Mesothelial cell of epicardium (in vitro differentiated cells): ENCODE results near the gene WSCD2. TPM values are rescaled to one million over a fixed set of nuclear protein-coding genes. Genes with fewer than 3 reads are reported as not detected.

Experiments
- DNase-seq, 2 experiments: peaks; one replicate each; pipeline ENCODE4 v3.0.0; 2021; ENCODE audit warnings: low spot score in 2 of 2; ENCODE audit not compliant: unreplicated experiment in 2 of 2
- H3K27ac Mint-ChIP-seq: 2 replicates; pipeline ENCODE4 v1.8.0; 2021; ENCODE audit warnings: mixed read lengths
- H3K27me3 Mint-ChIP-seq: 2 replicates; pipeline ENCODE4 v1.8.0; 2021; ENCODE audit warnings: low read depth, mixed read lengths
- H3K36me3 Mint-ChIP-seq: 2 replicates; pipeline ENCODE4 v1.8.0; 2021; ENCODE audit warnings: mixed read lengths
- H3K4me1 Mint-ChIP-seq: 2 replicates; pipeline ENCODE4 v1.8.0; 2021; ENCODE audit warnings: mixed read lengths
- H3K4me3 Mint-ChIP-seq: 2 replicates; pipeline ENCODE4 v1.8.0; 2021; ENCODE audit warnings: mild to moderate bottlenecking, moderate library complexity, mixed read lengths
- H3K9me3 Mint-ChIP-seq: 2 replicates; pipeline ENCODE4 v1.8.0; 2021; ENCODE audit warnings: mixed read lengths
- total RNA-seq: library from RNA; stranded (reverse); gene quantifications from 3 replicates; pipeline ENCODE4 v1.2.1, GENCODE V29; 2021
- TF ChIP-seq, protein P1 (sequence below): fragments of 200-600 bp; sonication (generic); IDR thresholded peaks from one replicate; pipeline ENCODE4 v1.5.0; 2021; ENCODE audit warnings: antibody characterized with exemption; ENCODE audit not compliant: unreplicated experiment

WSCD2 gene
- total RNA-seq, 1 donor from 2014 or later = 0.13 TPM

DNA sequence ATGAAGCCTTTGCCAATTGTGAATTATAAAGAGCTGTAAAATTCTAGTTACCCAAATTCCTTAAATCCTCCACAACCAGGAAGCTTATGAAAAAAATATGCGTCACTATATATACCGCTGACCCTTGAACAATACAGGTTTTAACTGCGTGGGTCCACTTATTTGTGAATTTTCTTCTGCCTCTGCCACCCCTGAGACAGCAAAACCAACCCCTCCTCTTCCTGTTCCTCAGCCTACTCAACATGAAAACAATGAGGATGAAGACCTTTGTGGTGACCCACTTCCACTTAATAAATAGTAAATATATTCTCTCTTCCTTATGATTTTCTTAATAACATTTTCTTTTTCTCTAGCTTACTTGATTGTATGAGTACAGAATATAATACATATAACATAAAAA is 167.9 kb downstream of the WSCD2 start:
- no peaks in the 10 kb centered on the region for H3K36me3 Mint-ChIP-seq
- H3K4me3 Mint-ChIP-seq = no peak overlapping the region
- DNase-seq = no peak
- TF ChIP-seq, protein P1, sequence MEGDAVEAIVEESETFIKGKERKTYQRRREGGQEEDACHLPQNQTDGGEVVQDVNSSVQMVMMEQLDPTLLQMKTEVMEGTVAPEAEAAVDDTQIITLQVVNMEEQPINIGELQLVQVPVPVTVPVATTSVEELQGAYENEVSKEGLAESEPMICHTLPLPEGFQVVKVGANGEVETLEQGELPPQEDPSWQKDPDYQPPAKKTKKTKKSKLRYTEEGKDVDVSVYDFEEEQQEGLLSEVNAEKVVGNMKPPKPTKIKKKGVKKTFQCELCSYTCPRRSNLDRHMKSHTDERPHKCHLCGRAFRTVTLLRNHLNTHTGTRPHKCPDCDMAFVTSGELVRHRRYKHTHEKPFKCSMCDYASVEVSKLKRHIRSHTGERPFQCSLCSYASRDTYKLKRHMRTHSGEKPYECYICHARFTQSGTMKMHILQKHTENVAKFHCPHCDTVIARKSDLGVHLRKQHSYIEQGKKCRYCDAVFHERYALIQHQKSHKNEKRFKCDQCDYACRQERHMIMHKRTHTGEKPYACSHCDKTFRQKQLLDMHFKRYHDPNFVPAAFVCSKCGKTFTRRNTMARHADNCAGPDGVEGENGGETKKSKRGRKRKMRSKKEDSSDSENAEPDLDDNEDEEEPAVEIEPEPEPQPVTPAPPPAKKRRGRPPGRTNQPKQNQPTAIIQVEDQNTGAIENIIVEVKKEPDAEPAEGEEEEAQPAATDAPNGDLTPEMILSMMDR = no peak
- H3K27me3 Mint-ChIP-seq = peaks cover 38% of the 10 kb centered on the region
- no peaks in the 10 kb centered on the region for H3K9me3 Mint-ChIP-seq
- H3K27ac Mint-ChIP-seq = no peak overlapping the region
- peaks cover 2% of the 10 kb centered on the region for H3K4me1 Mint-ChIP-seq

DNA sequence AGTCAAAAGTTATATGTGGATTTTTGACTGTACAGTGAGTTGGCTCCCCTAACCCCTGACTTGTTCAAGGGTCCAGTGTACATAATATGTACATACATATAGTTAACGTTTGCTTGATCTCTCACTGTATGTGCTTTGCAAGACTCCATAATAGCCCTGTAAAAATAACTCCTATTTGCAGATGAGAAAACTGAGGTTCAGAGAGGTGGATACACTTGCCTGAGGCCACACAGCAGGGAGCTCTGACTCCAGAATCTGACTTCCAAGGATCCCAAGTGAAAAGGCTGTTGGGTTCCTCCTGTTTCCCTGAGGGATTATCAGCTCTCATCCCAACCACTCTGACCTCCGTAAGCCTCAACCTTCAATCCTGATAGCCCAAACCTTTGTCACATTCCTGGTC is 168.3 kb downstream of the WSCD2 start:
- DNase-seq = no peak

DNA sequence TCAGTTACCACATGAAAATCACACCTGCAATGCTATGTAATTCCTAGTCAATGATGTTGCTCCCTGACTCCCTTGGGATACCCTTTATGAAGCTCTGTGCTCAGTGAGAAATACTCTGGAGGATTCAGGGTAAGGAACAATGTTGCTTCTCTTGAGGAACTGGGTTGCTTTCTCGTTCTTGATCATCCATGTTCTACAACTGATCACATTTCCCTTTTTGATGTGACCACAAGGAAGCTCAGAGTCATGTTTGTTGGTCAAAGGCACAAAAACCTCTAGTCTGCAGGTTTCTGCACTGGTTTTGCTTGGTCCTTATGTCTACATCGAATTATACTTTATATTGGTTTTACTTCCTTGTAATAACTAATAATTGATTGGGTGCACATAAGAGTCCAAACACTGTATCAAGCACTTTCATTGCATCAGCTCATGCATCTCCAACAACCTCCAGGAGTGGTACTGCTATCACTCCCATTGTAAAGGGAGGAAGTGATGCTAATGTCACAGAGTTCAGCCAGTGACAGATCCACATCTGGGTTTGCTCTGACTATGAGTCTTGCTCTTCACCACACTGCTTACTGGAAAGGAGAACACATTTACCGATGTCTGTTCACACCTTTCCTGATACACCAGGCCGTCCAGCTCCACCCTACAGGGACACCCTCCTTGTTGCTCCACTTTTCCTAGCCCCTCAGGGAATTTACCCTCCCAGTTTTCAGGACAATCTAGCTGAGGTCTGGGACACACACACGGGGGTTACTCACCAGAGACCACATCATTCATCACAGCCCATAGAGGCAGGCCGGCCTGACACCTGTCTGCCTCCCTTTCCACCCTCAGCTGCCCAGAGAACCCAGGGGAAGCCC is 169.0 kb downstream of the WSCD2 start:
- no peak overlapping the region for H3K27ac Mint-ChIP-seq
- H3K27me3 Mint-ChIP-seq = peaks cover 30% of the 10 kb centered on the region
- no peaks in the 10 kb centered on the region for H3K9me3 Mint-ChIP-seq
- H3K4me3 Mint-ChIP-seq = no peak overlapping the region
- no peaks in the 10 kb centered on the region for H3K36me3 Mint-ChIP-seq
- TF ChIP-seq, protein P1 = no peak
- DNase-seq = no peak
- H3K4me1 Mint-ChIP-seq = peaks cover 9% of the 10 kb centered on the region

More for the DNA sequence above, 168.3 kb downstream of the WSCD2 start:
- Mint-ChIP-seq H3K9me3 (no peaks in the 10 kb centered on the region), H3K4me3 (no peak overlapping the region), H3K36me3 (no peaks in the 10 kb centered on the region), H3K27ac (no peak overlapping the region), H3K4me1 (peaks cover 6% of the 10 kb centered on the region), H3K27me3 (peaks cover 34% of the 10 kb centered on the region)
- TF ChIP-seq, protein P1 = no peak

DNA sequence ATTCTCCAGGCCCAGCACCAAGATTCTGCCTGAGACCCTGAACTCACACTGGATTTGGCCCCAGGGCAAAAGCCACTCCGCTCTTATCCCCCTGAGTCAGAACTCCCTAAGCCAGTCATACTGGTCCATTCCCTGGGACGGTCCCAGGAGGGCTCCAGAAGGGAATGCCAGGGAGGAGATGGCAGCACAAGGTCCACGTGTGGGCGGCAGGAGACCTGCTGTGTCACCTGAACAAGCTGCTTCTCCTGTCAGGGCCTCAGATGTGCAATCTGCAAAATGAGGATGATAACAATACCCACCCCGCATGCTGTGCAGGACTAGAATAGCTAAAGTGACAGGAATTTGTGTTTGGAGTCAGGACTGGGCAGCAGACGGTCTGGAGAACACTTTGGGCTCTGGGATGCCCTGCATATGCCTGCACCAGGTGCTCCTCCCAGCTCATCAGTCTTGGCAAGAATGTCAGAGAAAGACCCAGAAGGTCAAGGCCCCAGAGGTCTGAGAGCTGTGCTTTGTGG is 169.7 kb downstream of the WSCD2 start:
- DNase-seq = no peak
- no peaks in the 10 kb centered on the region for H3K9me3 Mint-ChIP-seq
- H3K4me1 Mint-ChIP-seq = peaks cover 9% of the 10 kb centered on the region
- H3K27me3 Mint-ChIP-seq = peaks cover 23% of the 10 kb centered on the region
- no peak overlapping the region for H3K4me3 Mint-ChIP-seq
- TF ChIP-seq, protein P1 = no peak
- H3K36me3 Mint-ChIP-seq = no peaks in the 10 kb centered on the region
- H3K27ac Mint-ChIP-seq = no peak overlapping the region

DNA sequence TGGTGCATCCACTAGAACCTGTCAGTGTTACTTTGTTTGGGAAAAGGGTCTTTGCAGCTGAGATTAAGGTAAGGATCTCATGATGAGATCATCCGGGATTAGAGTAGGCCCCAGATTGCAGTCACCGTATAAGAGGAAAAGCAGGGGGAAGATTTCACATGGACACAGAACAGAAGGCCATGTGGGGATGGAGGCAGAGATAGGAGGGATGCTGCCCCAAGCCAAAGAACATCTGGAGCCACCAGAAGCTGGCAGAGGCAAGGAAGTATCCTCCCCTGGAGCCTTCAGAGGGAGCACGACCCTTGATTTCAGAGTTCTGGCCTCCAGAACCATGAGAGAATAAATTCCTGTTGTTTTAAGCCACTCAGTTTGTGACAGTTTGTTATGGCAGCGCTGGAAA is 170.4 kb downstream of the WSCD2 start:
- Mint-ChIP-seq H3K4me1 (peaks cover 13% of the 10 kb centered on the region), H3K4me3 (no peak overlapping the region), H3K36me3 (no peaks in the 10 kb centered on the region), H3K9me3 (no peaks in the 10 kb centered on the region), H3K27me3 (peaks cover 16% of the 10 kb centered on the region), H3K27ac (no peak overlapping the region)
- TF ChIP-seq, protein P1 = no peak
- no peak for DNase-seq

Other genes starting within 250 kb of the WSCD2 start
- 0.87 to 1.7 TPM (median 1.4 TPM) in 3 replicates for gene CMKLR1, start 210.0 kb downstream of the WSCD2 start, total RNA-seq